ENCODE data around the gene PRDM5.

PRDM5 gene

DNA sequence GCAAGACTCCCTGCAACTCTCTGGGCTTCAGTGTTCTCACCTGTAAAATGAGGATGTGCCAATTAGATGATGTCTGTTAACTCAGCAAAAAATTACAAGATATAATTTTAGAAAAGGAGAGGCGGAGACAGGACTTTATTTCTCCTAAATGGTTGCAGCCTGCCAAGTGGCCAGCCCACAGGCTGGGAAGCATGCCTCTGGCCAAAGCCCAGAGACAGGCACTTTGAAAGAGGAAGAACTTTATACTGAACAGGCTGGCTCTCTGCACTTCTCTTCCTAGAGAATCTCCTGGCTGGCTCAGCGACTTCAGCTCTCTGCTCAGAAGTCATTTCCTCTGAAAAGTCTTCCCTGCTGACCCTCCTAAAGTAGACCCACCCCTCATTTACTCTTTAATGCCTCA is 3.7 kb downstream of the PRDM5 start:
- no peak for TF ChIP-seq CEBPB (IDR thresholded peaks at IDR 0.05)
- TF ChIP-seq, protein P1, sequence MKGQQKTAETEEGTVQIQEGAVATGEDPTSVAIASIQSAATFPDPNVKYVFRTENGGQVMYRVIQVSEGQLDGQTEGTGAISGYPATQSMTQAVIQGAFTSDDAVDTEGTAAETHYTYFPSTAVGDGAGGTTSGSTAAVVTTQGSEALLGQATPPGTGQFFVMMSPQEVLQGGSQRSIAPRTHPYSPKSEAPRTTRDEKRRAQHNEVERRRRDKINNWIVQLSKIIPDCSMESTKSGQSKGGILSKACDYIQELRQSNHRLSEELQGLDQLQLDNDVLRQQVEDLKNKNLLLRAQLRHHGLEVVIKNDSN (IDR thresholded peaks at IDR 0.05), result no peak
- no peak for TF ChIP-seq ZBTB7A (IDR thresholded peaks at IDR 0.05; ENCODE audit: low read depth)
- no peak for TF ChIP-seq EP300 (IDR thresholded peaks at IDR 0.05; ENCODE audit: borderline replicate concordance)
- no peak for TF ChIP-seq TAF1 (IDR thresholded peaks at IDR 0.05; ENCODE audit: low read depth)
- no peak for TF ChIP-seq NFIC (IDR thresholded peaks at IDR 0.05)
- no peak for TF ChIP-seq TCF12 (IDR thresholded peaks at IDR 0.05; ENCODE audit: low read depth)
- TF ChIP-seq, protein P2, sequence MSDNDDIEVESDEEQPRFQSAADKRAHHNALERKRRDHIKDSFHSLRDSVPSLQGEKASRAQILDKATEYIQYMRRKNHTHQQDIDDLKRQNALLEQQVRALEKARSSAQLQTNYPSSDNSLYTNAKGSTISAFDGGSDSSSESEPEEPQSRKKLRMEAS (IDR thresholded peaks at IDR 0.05), result no peak
- TF ChIP-seq FOXM1 (IDR thresholded peaks at IDR 0.05; ENCODE audit: borderline replicate concordance, low read depth), result no peak
- no peak for TF ChIP-seq YY1 (IDR thresholded peaks at IDR 0.05; ENCODE audit: low read depth)
- TF ChIP-seq RAD21 (IDR thresholded peaks at IDR 0.05; ENCODE audit: low read depth), result no peak
- TF ChIP-seq, protein P3, sequence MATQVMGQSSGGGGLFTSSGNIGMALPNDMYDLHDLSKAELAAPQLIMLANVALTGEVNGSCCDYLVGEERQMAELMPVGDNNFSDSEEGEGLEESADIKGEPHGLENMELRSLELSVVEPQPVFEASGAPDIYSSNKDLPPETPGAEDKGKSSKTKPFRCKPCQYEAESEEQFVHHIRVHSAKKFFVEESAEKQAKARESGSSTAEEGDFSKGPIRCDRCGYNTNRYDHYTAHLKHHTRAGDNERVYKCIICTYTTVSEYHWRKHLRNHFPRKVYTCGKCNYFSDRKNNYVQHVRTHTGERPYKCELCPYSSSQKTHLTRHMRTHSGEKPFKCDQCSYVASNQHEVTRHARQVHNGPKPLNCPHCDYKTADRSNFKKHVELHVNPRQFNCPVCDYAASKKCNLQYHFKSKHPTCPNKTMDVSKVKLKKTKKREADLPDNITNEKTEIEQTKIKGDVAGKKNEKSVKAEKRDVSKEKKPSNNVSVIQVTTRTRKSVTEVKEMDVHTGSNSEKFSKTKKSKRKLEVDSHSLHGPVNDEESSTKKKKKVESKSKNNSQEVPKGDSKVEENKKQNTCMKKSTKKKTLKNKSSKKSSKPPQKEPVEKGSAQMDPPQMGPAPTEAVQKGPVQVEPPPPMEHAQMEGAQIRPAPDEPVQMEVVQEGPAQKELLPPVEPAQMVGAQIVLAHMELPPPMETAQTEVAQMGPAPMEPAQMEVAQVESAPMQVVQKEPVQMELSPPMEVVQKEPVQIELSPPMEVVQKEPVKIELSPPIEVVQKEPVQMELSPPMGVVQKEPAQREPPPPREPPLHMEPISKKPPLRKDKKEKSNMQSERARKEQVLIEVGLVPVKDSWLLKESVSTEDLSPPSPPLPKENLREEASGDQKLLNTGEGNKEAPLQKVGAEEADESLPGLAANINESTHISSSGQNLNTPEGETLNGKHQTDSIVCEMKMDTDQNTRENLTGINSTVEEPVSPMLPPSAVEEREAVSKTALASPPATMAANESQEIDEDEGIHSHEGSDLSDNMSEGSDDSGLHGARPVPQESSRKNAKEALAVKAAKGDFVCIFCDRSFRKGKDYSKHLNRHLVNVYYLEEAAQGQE (IDR thresholded peaks at IDR 0.05; ENCODE audit: low read depth), result no peak
- no peak for TF ChIP-seq CREB1 (IDR thresholded peaks at IDR 0.05; ENCODE audit: low read depth)
- TF ChIP-seq TEAD4 (IDR thresholded peaks at IDR 0.05), result no peak
- TF ChIP-seq EGR1 (IDR thresholded peaks at IDR 0.05), result no peak

DNA sequence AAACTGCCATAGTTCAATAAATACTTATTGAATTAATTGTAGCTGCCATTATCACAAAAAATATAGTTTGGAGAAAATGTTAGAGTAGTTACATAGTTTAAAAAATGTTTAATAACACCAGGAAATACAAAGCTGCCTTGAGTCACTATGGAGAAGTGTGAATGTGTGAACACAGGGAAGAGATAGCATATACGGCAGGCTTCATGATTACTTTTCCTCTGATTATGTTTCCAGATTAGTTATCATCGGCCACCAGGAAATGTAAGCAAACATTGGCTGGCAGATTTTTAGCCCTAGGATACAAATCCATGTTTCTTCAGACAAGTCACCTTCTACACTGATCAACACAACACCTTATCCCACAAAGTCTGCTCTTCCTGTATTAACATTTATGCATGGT is 4.4 kb downstream of the PRDM5 start:
- TF ChIP-seq RAD21 (IDR thresholded peaks at IDR 0.05; ENCODE audit: low read depth) (no peak), TEAD4 (IDR thresholded peaks at IDR 0.05) (no peak), FOXM1 (IDR thresholded peaks at IDR 0.05; ENCODE audit: borderline replicate concordance, low read depth) (no peak), ZBTB7A (IDR thresholded peaks at IDR 0.05; ENCODE audit: low read depth) (no peak), TCF12 (IDR thresholded peaks at IDR 0.05; ENCODE audit: low read depth) (no peak)
- TF ChIP-seq, protein P1 (IDR thresholded peaks at IDR 0.05), result no peak

DNA sequence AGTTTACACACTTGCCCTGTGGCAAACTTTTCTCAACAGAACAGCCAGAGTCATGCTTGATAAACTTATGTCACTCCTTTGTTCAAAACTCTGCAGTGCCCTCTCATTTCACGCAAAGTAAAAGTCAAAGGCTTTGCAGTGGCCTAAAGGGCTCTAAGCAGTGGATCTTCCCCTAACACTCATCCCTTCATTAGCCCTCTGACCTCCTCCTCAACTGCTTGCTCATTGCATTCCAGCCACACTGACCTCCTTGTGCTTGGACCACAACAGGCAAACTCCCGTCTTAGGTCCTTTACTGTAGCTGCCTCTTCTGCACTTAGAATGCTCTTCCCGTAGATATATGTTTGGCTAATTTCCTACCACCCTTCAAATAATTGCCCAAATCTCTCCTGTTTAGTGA is 5.6 kb downstream of the PRDM5 start:
- no peak for TF ChIP-seq EP300 (IDR thresholded peaks at IDR 0.05; ENCODE audit: borderline replicate concordance)
- no peak for TF ChIP-seq TAF1 (IDR thresholded peaks at IDR 0.05; ENCODE audit: low read depth)
- TF ChIP-seq, protein P3 (IDR thresholded peaks at IDR 0.05; ENCODE audit: low read depth), result no peak
- TF ChIP-seq CREB1 (IDR thresholded peaks at IDR 0.05; ENCODE audit: low read depth), result no peak
- TF ChIP-seq TCF12 (IDR thresholded peaks at IDR 0.05; ENCODE audit: low read depth), result no peak
- TF ChIP-seq EGR1 (IDR thresholded peaks at IDR 0.05), result no peak
- TF ChIP-seq ZBTB7A (IDR thresholded peaks at IDR 0.05; ENCODE audit: low read depth), result no peak
- no peak for TF ChIP-seq TEAD4 (IDR thresholded peaks at IDR 0.05)
- TF ChIP-seq YY1 (IDR thresholded peaks at IDR 0.05; ENCODE audit: low read depth), result no peak
- no peak for TF ChIP-seq CEBPB (IDR thresholded peaks at IDR 0.05)
- TF ChIP-seq RAD21 (IDR thresholded peaks at IDR 0.05; ENCODE audit: low read depth), result no peak
- TF ChIP-seq, protein P2 (IDR thresholded peaks at IDR 0.05), result no peak
- TF ChIP-seq FOXM1 (IDR thresholded peaks at IDR 0.05; ENCODE audit: borderline replicate concordance, low read depth), result no peak
- TF ChIP-seq, protein P1 (IDR thresholded peaks at IDR 0.05), result no peak
- no peak for TF ChIP-seq NFIC (IDR thresholded peaks at IDR 0.05)

DNA sequence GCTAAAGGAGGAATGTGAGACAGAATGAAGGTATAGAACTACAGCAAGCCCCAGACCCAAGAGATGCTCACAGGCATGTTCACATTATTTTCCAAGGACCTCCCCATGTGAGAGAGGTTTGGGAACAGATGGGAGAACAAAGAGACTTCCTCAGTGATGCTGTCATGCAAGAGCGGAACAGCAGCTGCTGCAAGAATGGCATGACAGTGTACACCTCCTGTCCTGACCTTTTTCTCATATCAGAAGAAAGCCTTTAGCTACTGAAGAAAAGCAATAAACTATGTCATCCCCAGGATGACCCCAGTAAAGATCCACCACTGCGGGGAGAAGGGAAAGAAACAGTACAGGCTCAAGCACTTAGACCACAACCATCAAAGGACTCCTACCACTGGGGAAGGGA is 7.2 kb downstream of the PRDM5 start:
- no peak for TF ChIP-seq CEBPB (IDR thresholded peaks at IDR 0.05)
- TF ChIP-seq RAD21 (IDR thresholded peaks at IDR 0.05; ENCODE audit: low read depth), result no peak
- no peak for TF ChIP-seq FOXM1 (IDR thresholded peaks at IDR 0.05; ENCODE audit: borderline replicate concordance, low read depth)
- TF ChIP-seq CREB1 (IDR thresholded peaks at IDR 0.05; ENCODE audit: low read depth), result no peak

DNA sequence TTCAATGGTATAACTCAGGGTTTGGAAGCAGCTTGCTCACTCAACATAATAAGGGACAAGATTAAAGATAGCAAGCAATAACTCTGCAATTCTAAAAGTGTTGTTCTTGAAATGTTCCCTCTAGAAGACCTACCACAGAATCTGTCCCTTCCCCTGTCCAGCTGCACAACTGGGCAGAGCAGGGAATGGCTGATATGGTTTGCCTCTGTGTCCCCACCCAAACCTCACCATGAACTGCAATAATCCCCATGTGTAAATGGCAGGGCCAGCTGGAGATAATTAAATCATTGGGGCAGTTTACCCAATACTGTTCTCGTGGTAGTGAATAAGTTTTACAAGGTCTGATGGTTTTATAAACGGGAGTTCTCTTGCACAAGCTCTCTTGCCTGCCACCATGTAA is 19.1 kb downstream of the PRDM5 start:
- no peak for TF ChIP-seq YY1 (IDR thresholded peaks at IDR 0.05; ENCODE audit: low read depth)
- TF ChIP-seq FOXM1 (IDR thresholded peaks at IDR 0.05; ENCODE audit: borderline replicate concordance, low read depth), result no peak
- no peak for TF ChIP-seq RAD21 (IDR thresholded peaks at IDR 0.05; ENCODE audit: low read depth)

DNA sequence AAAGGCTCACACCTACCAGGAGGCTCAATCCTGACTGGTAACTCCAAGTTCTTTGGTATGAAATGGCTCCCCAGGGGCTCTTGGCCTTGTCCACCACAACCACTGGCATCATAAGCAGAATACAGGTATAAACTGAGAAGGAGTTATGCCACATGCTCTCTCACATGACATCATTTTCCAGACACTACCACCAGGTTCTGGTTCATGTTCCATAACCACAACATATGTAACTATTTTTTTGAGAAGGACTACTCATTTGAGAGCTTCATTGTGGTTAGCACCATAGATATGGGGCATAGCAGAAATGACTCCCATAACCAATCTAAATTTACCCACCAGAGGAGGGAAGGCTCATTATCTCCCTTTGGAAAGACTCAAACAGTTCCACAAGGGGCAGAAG is 19.6 kb downstream of the PRDM5 start:
- TF ChIP-seq EGR1 (IDR thresholded peaks at IDR 0.05) (no peak), RAD21 (IDR thresholded peaks at IDR 0.05; ENCODE audit: low read depth) (no peak), YY1 (IDR thresholded peaks at IDR 0.05; ENCODE audit: low read depth) (no peak), TAF1 (IDR thresholded peaks at IDR 0.05; ENCODE audit: low read depth) (no peak), EP300 (IDR thresholded peaks at IDR 0.05; ENCODE audit: borderline replicate concordance) (no peak), NFIC (IDR thresholded peaks at IDR 0.05) (no peak), TCF12 (IDR thresholded peaks at IDR 0.05; ENCODE audit: low read depth) (no peak), TEAD4 (IDR thresholded peaks at IDR 0.05) (no peak), CREB1 (IDR thresholded peaks at IDR 0.05; ENCODE audit: low read depth) (no peak), CEBPB (IDR thresholded peaks at IDR 0.05) (no peak), ZBTB7A (IDR thresholded peaks at IDR 0.05; ENCODE audit: low read depth) (no peak), FOXM1 (IDR thresholded peaks at IDR 0.05; ENCODE audit: borderline replicate concordance, low read depth) (no peak)
- TF ChIP-seq, protein P2 (IDR thresholded peaks at IDR 0.05), result no peak
- TF ChIP-seq, protein P1 (IDR thresholded peaks at IDR 0.05), result no peak
- TF ChIP-seq, protein P3 (IDR thresholded peaks at IDR 0.05; ENCODE audit: low read depth), result no peak
